Naive thymus-derived CD8-positive, alpha-beta T cell (primary cell): ENCODE results near the gene ZNF106. TPM values are rescaled to one million over a fixed set of nuclear protein-coding genes. Genes with fewer than 3 reads are reported as not detected.

Experiments
- ATAC-seq, 2 donors: fragments of 150-1000 bp; cut with Tn5 transposase in 1 of 2; sonication (Bioruptor Pico), chemical (Tn5 transposase) in 1 of 2; 1 replicate in 1 of 2; 2 replicates in 1 of 2; pipeline ENCODE4 v1.10.0; 2021; ENCODE audit warnings: mild to moderate bottlenecking in 2 of 2, moderate library complexity in 2 of 2
- POLR2A ChIA-PET: fragments of 350-600 bp; sonication (Branson Sonifier 250); formaldehyde crosslinking; loops from one replicate; lab custom pipeline; 2021; ENCODE audit warnings: antibody characterized with exemption; lab: Charles Lee
- DNase-seq, 10 donors: peaks; one replicate each; pipeline versions ENCODE4 v3.0.0 to v3.0.0-alpha.2; 2020 to 2022
- H3K27ac Mint-ChIP-seq, 10 donors: one replicate each; pipeline ENCODE4 v1.8.0; 2020 to 2022; ENCODE audit warnings: mild to moderate bottlenecking in 10 of 10, mixed read lengths in 10 of 10, moderate library complexity in 4 of 10, inconsistent platforms in 1 of 10
- H3K27me3 Mint-ChIP-seq, 5 donors: one replicate each; pipeline ENCODE4 v1.8.0; 2021 to 2022; ENCODE audit warnings: mixed read lengths in 5 of 5
- H3K36me3 Mint-ChIP-seq, 3 donors: one replicate each; pipeline ENCODE4 v1.8.0; 2020 to 2022; ENCODE audit warnings: mixed read lengths in 3 of 3, mild to moderate bottlenecking in 2 of 3, inconsistent platforms in 1 of 3
- H3K4me1 Mint-ChIP-seq, 4 donors: one replicate each; pipeline ENCODE4 v1.8.0; 2021 to 2022; ENCODE audit warnings: mixed read lengths in 4 of 4
- H3K4me3 Mint-ChIP-seq, 10 donors: one replicate each; pipeline ENCODE4 v1.8.0; 2020 to 2022; ENCODE audit warnings: mild to moderate bottlenecking in 10 of 10, mixed read lengths in 10 of 10, moderate library complexity in 6 of 10, inconsistent platforms in 1 of 10
- H3K9me3 Mint-ChIP-seq, 9 donors: one replicate each; pipeline ENCODE4 v1.8.0; 2020 to 2022; ENCODE audit warnings: mixed read lengths in 9 of 9, mild to moderate bottlenecking in 3 of 9, inconsistent platforms in 1 of 9, moderate library complexity in 1 of 9
- polyA plus RNA-seq, 3 donors: library from polyadenylated mRNA; unstranded; fragments of 300-500 nt; fragmentation: Illumina TruSeq; gene quantifications; one replicate each; pipeline ENCODE4 v1.2.3, GENCODE V29; 2021
- total RNA-seq, 8 experiments: library from RNA in 2 of 8; stranded (reverse) in 2 of 8; gene quantifications; one replicate each; pipeline ENCODE4 v1.2.3 and lab custom pipeline; 2021 to 2026

Gene ZNF106
- total and polyA plus RNA-seq, 5 experiments from 2014 or later = 26.8 to 39.6 (median 36.7) TPM

GRCh38 chr15:42499858-42500609 lies 9.1 kb upstream of the ZNF106 start:
- H3K4me1 Mint-ChIP-seq = peaks cover 27 to 79% (median 56%) of the 10 kb centered on the region in 4 donors
- H3K4me3 Mint-ChIP-seq = no peak overlapping the region
- peaks cover 0 to 26% (median 5%) of the 10 kb centered on the region in 3 donors for H3K36me3 Mint-ChIP-seq
- H3K27ac Mint-ChIP-seq = peak overlapping the region in 3 of 10 donors; percentile 1 to 52 (median 21)
- POLR2A ChIA-PET = interaction anchor here (1.0 to 1.3 kb wide), 2 partner anchors 9 to 48 kb away, joined by 4 to 8 read pairs; partner anchors contain the start of gene ZNF106
- no peaks in the 10 kb centered on the region for H3K27me3 Mint-ChIP-seq
- no peaks in the 10 kb centered on the region for H3K9me3 Mint-ChIP-seq
- ATAC-seq = no peak
- DNase-seq = no peak

- H3K27ac Mint-ChIP-seq = peak overlapping the region in 9 of 10 donors; percentile 12 to 77 (median 63)
- H3K4me1 Mint-ChIP-seq = peaks cover 36 to 82% (median 71%) of the 10 kb centered on the region in 4 donors
- peak overlapping the region in 7 of 10 donors; percentile 2 to 57 (median 21) for H3K4me3 Mint-ChIP-seq
- H3K27me3 Mint-ChIP-seq = no peaks in the 10 kb centered on the region
- ATAC-seq = no peak
- no peak for DNase-seq
- no peaks in the 10 kb centered on the region for H3K9me3 Mint-ChIP-seq
- peaks cover 0 to 19% (median 5%) of the 10 kb centered on the region in 3 donors for H3K36me3 Mint-ChIP-seq
- POLR2A ChIA-PET = no interaction called here
Measured at GRCh38 chr15:42498212-42499068, 7.5 kb upstream of the ZNF106 start.

- peaks cover 0 to 13% (median 6%) of the 10 kb centered on the region in 3 donors for H3K36me3 Mint-ChIP-seq
- peaks cover 32 to 84% (median 77%) of the 10 kb centered on the region in 4 donors for H3K4me1 Mint-ChIP-seq
- DNase-seq (peak; percentile 70 to 90 (median 77)), ATAC-seq (peak; percentile 90 to 92)
- POLR2A ChIA-PET = interaction anchor here (0.6 to 1.8 kb wide), 10 partner anchors 9 to 1931 kb away, joined by 3 to 7 read pairs (median 3); partner anchors contain the start of genes GANC, HAUS2, LRRC57 and STARD9
- H3K9me3 Mint-ChIP-seq = no peaks in the 10 kb centered on the region
- peaks cover 0 to 2% (median 0%) of the 10 kb centered on the region in 5 donors for H3K27me3 Mint-ChIP-seq
- peak within 1 kb of the TSS; percentile 94 to 100 (median 99) for H3K4me3 Mint-ChIP-seq
- H3K27ac Mint-ChIP-seq = peak within 1 kb of the TSS; percentile 88 to 99 (median 97)
Measured at GRCh38 chr15:42495361-42496212, 4.6 kb upstream of the ZNF106 start, which contains the start of gene SNAP23. TSS of gene SNAP23 (plus strand) at chr15:42495634. CDS start at chr15:42511847, 16,213 bp downstream.

GRCh38 chr15:42494998-42495360 lies 4.0 kb upstream of the ZNF106 start:
- Mint-ChIP-seq H3K36me3 (peaks cover 0 to 8% (median 6%) of the 10 kb centered on the region in 3 donors), H3K4me3 (peak overlapping the region; percentile 94 to 100 (median 99)), H3K27ac (peak overlapping the region; percentile 88 to 99 (median 97)), H3K9me3 (no peaks in the 10 kb centered on the region), H3K27me3 (peaks cover 0 to 2% (median 0%) of the 10 kb centered on the region in 5 donors), H3K4me1 (peaks cover 34 to 83% (median 76%) of the 10 kb centered on the region in 4 donors)
- ATAC-seq (no peak), DNase-seq (peak in 3 of 10 donors; percentile 6 to 41 (median 32))
- POLR2A ChIA-PET = interaction anchor here (0.6 to 1.8 kb wide), 8 partner anchors 14 to 1932 kb away, joined by 3 to 7 read pairs (median 4); partner anchors contain the start of genes GANC, HAUS2, LRRC57 and STARD9

DNA sequence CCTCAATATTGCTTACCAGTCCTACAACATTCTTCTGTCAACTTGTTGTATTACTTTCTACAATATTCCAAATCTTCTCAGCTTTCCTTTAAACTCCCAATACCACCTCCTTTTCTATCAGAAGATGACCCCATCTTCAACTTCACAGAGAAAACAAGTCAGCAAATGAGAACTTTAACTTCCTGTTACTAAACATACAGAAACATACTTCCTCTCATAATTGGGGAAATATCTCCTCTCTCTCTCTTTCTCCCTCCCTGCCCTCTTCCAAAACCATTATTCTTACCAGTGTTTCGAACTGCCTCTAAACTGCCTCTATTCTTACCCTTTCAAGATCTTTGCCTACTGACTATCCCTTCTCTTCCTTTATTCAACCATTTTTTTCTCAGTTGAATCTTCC lies 2.7 kb upstream of the ZNF106 start:
- POLR2A ChIA-PET = interaction anchor here (0.6 kb wide), 2 partner anchors 285 to 579 kb away, joined by 3 read pairs; partner anchors contain the start of gene VPS39
- peak overlapping the region; percentile 15 to 99 (median 91) for H3K27ac Mint-ChIP-seq

GRCh38 chr15:42491539-42492225 lies 741 bp upstream of the ZNF106 start:
- Mint-ChIP-seq H3K4me1 (peaks cover 37 to 73% (median 69%) of the 10 kb centered on the region in 4 donors), H3K9me3 (no peaks in the 10 kb centered on the region), H3K27me3 (peaks cover 0 to 2% (median 0%) of the 10 kb centered on the region in 5 donors), H3K27ac (peak overlapping the region; percentile 98 to 100 (median 99)), H3K4me3 (peak overlapping the region; percentile 94 to 100 (median 99)), H3K36me3 (peaks cover 0 to 5% (median 3%) of the 10 kb centered on the region in 3 donors)
- DNase-seq (peak in 1 of 10 donors; percentile 5), ATAC-seq (no peak)
- POLR2A ChIA-PET = interaction anchor here (0.6 to 2.2 kb wide), 18 partner anchors 8 to 1545 kb away, joined by 3 to 14 read pairs (median 4); partner anchors contain the start of genes CCNDBP1, ELL3, GANC and HAUS2

More for the DNA sequence above, 2.7 kb upstream of the ZNF106 start:
- Mint-ChIP-seq H3K4me1 (peaks cover 34 to 78% (median 75%) of the 10 kb centered on the region in 4 donors), H3K36me3 (peaks cover 0 to 3% (median 2%) of the 10 kb centered on the region in 3 donors), H3K4me3 (peak overlapping the region; percentile 56 to 100 (median 90)), H3K9me3 (no peaks in the 10 kb centered on the region), H3K27me3 (peaks cover 0 to 2% (median 0%) of the 10 kb centered on the region in 5 donors)
- DNase-seq (no peak), ATAC-seq (no peak)

DNA sequence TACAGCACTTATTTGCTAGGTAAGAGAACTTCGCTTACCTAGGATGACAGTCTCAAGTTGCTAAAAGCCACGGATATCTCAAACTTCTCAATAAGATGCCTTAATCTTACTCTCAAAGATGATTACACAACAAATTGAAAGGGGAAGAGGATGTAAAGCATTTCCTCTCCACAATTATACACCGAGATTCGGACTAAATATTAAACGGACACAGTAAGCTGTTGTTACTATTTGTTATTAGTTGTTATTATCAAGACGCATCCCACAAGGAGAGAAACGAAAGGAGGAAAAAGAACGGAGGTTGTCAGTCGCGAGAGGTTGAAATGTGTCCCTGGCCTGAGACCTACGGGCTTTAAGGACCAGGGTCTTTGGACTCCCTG lies 660 bp downstream of the ZNF106 start:
- POLR2A ChIA-PET = interaction anchor here (0.5 to 2.2 kb wide), 19 partner anchors 8 to 1287 kb away, joined by 3 to 14 read pairs (median 4); partner anchors contain the start of genes ELL3, GANC, STARD9 and TMEM87A
- peak overlapping the region; percentile 98 to 100 (median 99) for H3K27ac Mint-ChIP-seq
- DNase-seq = peak in 1 of 10 donors; percentile 16
- peak overlapping the region; percentile 94 to 100 (median 99) for H3K4me3 Mint-ChIP-seq
- ATAC-seq = no peak
- H3K27me3 Mint-ChIP-seq = peaks cover 0 to 2% (median 0%) of the 10 kb centered on the region in 5 donors
- no peaks in the 10 kb centered on the region for H3K9me3 Mint-ChIP-seq
- peaks cover 27 to 63% (median 55%) of the 10 kb centered on the region in 4 donors for H3K4me1 Mint-ChIP-seq
- H3K36me3 Mint-ChIP-seq = peaks cover 0 to 13% (median 3%) of the 10 kb centered on the region in 3 donors

DNA sequence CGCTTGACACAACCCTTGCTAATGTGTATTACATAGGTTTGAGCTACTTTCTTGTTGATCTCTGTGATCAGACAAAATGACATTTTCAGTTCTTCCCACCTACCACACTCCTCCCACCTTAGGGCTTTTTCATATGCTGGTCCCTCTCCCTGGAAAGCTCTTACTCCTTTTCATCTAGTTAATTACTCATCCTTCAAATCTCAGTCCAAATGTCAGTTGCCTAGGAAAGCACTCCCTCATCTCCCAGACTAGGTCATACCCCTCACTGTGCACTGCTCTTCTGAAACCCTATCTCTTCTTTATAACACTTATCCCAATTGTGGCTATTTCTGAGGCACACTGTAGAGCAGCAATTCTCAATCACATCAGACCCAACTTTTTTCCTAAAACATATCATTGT lies 7.3 kb downstream of the ZNF106 start:
- DNase-seq (no peak), ATAC-seq (no peak)
- Mint-ChIP-seq H3K9me3 (peaks cover 0 to 10% (median 0%) of the 10 kb centered on the region in 9 donors), H3K27ac (peak overlapping the region in 2 of 10 donors; percentile 1 to 53), H3K27me3 (no peaks in the 10 kb centered on the region), H3K4me3 (peak overlapping the region in 1 of 10 donors; percentile 17), H3K36me3 (peaks cover 10 to 23% (median 11%) of the 10 kb centered on the region in 3 donors), H3K4me1 (peaks cover 11 to 25% (median 15%) of the 10 kb centered on the region in 4 donors)
- POLR2A ChIA-PET = no interaction called here

- no peaks in the 10 kb centered on the region for H3K27me3 Mint-ChIP-seq
- H3K27ac Mint-ChIP-seq = no peak overlapping the region
- ATAC-seq (no peak), DNase-seq (no peak)
- peaks cover 0 to 10% (median 0%) of the 10 kb centered on the region in 9 donors for H3K9me3 Mint-ChIP-seq
- H3K4me3 Mint-ChIP-seq = no peak overlapping the region
- POLR2A ChIA-PET = interaction anchor here (1.2 kb wide), 1 partner anchor 8 kb away, joined by 4 read pairs; the partner anchor contains the start of gene ZNF106
- H3K36me3 Mint-ChIP-seq = peaks cover 10 to 21% (median 11%) of the 10 kb centered on the region in 3 donors
- peaks cover 3 to 16% (median 7%) of the 10 kb centered on the region in 4 donors for H3K4me1 Mint-ChIP-seq
Measured at GRCh38 chr15:42482701-42483100, 8.2 kb downstream of the ZNF106 start.

- H3K9me3 Mint-ChIP-seq = no peaks in the 10 kb centered on the region
- DNase-seq (no peak), ATAC-seq (no peak)
- peaks cover 0 to 20% (median 1%) of the 10 kb centered on the region in 3 donors for H3K36me3 Mint-ChIP-seq
- no peaks in the 10 kb centered on the region for H3K27me3 Mint-ChIP-seq
- POLR2A ChIA-PET = no interaction called here
- peak overlapping the region in 4 of 10 donors; percentile 37 to 73 (median 51) for H3K27ac Mint-ChIP-seq
- H3K4me3 Mint-ChIP-seq = no peak overlapping the region
- peaks cover 11 to 15% (median 13%) of the 10 kb centered on the region in 4 donors for H3K4me1 Mint-ChIP-seq
Measured at GRCh38 chr15:42474827-42475226, 16.1 kb downstream of the ZNF106 start.
